Heart right ventricle (tissue), 16 donors: ENCODE results near the gene LAMA2. TPM values are rescaled to one million over a fixed set of nuclear protein-coding genes. Genes with fewer than 3 reads are reported as not detected.
A peak's percentile ranks its signal among the peaks of the same experiment; 100 is the strongest.

Experiments
- ATAC-seq, 8 donors: fragments of 200-7000 bp; cut with Tn5 transposase; one replicate each; pipeline ENCODE4 v1.9.1; 2020; ENCODE audit warnings: mild to moderate bottlenecking in 8 of 8, moderate library complexity in 8 of 8, moderate number of reproducible peaks in 1 of 8
- DNase-seq, 2 donors: peaks; one replicate each; pipeline ENCODE4 v3.0.0-alpha.2; 2020
- H3K27ac ChIP-seq, 10 donors: fragments of 200-600 bp; sonication (generic) in 2 of 10; one replicate each; pipeline versions ENCODE4 v1.5.0 to v1.8.0; 2020 to 2022; ENCODE audit warnings: mild to moderate bottlenecking in 3 of 10
- H3K27me3 ChIP-seq, 7 donors: fragments of 200-600 bp; one replicate each; pipeline ENCODE4 v1.8.0; 2021 to 2022; ENCODE audit warnings: mild to moderate bottlenecking in 2 of 7
- H3K36me3 ChIP-seq, 9 donors: fragments of 200-600 bp; sonication (generic) in 1 of 9; one replicate each; pipeline versions ENCODE4 v1.5.0 to v1.8.0; 2020 to 2022; ENCODE audit warnings: mild to moderate bottlenecking in 2 of 9
- H3K4me1 ChIP-seq, 9 donors: fragments of 200-600 bp; sonication (generic) in 1 of 9; one replicate each; pipeline versions ENCODE4 v1.5.0 to v1.8.0; 2020 to 2022; ENCODE audit warnings: mild to moderate bottlenecking in 4 of 9
- H3K4me3 ChIP-seq, 10 donors: fragments of 200-600 bp; sonication (generic) in 2 of 10; one replicate each; pipeline versions ENCODE4 v1.5.0 to v1.8.0; 2020 to 2022; ENCODE audit warnings: mild to moderate bottlenecking in 7 of 10, moderate library complexity in 2 of 10
- H3K9me3 ChIP-seq, 11 donors: fragments of 200-600 bp in 10 of 11; sonication (generic) in 2 of 11; one replicate each; pipeline versions ENCODE4 v1.5.0 to v1.8.0; 2013 to 2022; ENCODE audit warnings: mild to moderate bottlenecking in 2 of 11, control low read depth in 1 of 11, moderate library complexity in 1 of 11
- WGBS, 2 donors: extraction: QIAGEN DNeasy Blood & Tissue Kit; methylation state at CpG; one replicate each; pipeline ENCODE4 v1.1.7; 2013; ENCODE audit warnings: inconsistent platforms in 1 of 2; 5-methylcytosine and 5-hydroxymethylcytosine counted together
- intact Hi-C, 10 donors: fragments of 100-400 bp; cut with DNase I; formaldehyde crosslinking; loops; one replicate each; pipeline versions ENCODE4 v1.11.1 to v1.14.2; 2022
- polyA plus RNA-seq, 2 donors: library from polyadenylated mRNA; stranded (reverse); fragments of 200-250 nt; gene quantifications; one replicate each; pipeline ENCODE4 v1.2.3, GENCODE V29; 2013
- total RNA-seq, 10 donors: library from RNA; stranded (reverse); fragmentation: NEBNext Ultra II Directional in 3 of 10; extraction: Animal tissue kit (Norgen Biotek cat#: 25700) in 3 of 10; gene quantifications; one replicate each; pipeline versions ENCODE4 v1.2.1 to v1.2.4, GENCODE V29; 2021 to 2023
- TF ChIP-seq, protein P1 (sequence below), 9 donors: fragments of 200-600 bp; sonication (generic) in 2 of 9; IDR thresholded peaks; one replicate each; pipeline versions ENCODE4 v1.5.0 to v1.8.0; 2021 to 2022; ENCODE audit warnings: antibody characterized with exemption in 9 of 9, mild to moderate bottlenecking in 5 of 9, moderate library complexity in 1 of 9
- donor health status: Arrhythmogenic right ventricular cardiomyopathy.
- donor health status: ischemic (EF 13 %, LVEDD 7.1; RV severe dilation, severe dysfunction).
- donor health status: healthy with polysubstance abuse.
- donor health status: DM: no; HTN: yes; CAD: no.
- donor health status: DM: no; HTN: no; CAD: no.
- donor health status: ischemic (EF 25% LVEDD 6.9; RV normal size, moderate dysfunction).
- donor health status: ischemic (EF 25% LVEDD 5.7; RV mildly dilated, moderate dysfunction).
- donor health status: healthy.
- donor health status: DM: yes; HTN: yes; CAD: no.
- donor health status: Ischemic cardiomyopathy.
- donor health status: ischemic (EF 35%, LVEDD 5.7; RV mildly dilated, moderate dysfunction).
- donor health status: nonischemic (EF 11% LVEDD 7.7; RV severe dilation, severe dysfunction).
- donor health status: DM: yes; HTN: yes; CAD: no.
- donor health status: PGD.
- donor health status: ischemic (EF 29% LVEDD 5.4; RV normal size, mild dysfunction).
- donor health status: nonischemic (EF 23%, LVEDD 6.1; RV moderate dilation, normal function).

LAMA2 gene
- total and polyA plus RNA-seq, 12 donors = 31.1 to 293 (median 223) TPM

DNA sequence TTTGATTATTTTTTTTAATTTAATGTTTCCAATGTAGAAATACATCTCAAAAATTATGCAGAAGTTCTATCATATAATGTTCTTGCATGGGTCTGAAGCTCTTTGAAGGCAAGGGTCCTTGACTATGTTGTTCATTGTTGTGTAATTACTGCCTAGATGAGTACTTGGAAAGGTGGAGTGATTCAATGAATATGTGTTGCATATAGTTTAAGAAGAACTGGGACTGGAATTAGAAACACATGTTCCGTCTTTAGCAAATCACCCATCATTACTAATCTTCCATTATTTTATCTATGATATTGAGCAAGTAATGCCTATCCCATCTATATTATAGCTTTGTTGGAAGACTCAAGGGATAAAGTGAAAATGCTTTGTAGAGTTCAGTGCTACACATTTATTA lies 147.3 kb downstream of the LAMA2 start:
- DNase-seq (no peak), ATAC-seq (no peak)
- Histone ChIP-seq H3K36me3 (no peaks in the 10 kb centered on the region), H3K27ac (peak overlapping the region in 1 of 10 donors; percentile 7), H3K9me3 (no peaks in the 10 kb centered on the region), H3K4me3 (no peak overlapping the region), H3K27me3 (no peaks in the 10 kb centered on the region), H3K4me1 (peaks cover 0 to 53% (median 16%) of the 10 kb centered on the region in 9 donors)
- TF ChIP-seq, protein P1, sequence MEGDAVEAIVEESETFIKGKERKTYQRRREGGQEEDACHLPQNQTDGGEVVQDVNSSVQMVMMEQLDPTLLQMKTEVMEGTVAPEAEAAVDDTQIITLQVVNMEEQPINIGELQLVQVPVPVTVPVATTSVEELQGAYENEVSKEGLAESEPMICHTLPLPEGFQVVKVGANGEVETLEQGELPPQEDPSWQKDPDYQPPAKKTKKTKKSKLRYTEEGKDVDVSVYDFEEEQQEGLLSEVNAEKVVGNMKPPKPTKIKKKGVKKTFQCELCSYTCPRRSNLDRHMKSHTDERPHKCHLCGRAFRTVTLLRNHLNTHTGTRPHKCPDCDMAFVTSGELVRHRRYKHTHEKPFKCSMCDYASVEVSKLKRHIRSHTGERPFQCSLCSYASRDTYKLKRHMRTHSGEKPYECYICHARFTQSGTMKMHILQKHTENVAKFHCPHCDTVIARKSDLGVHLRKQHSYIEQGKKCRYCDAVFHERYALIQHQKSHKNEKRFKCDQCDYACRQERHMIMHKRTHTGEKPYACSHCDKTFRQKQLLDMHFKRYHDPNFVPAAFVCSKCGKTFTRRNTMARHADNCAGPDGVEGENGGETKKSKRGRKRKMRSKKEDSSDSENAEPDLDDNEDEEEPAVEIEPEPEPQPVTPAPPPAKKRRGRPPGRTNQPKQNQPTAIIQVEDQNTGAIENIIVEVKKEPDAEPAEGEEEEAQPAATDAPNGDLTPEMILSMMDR (IDR thresholded peaks at IDR 0.05) = no peak
- WGBS, 2 donors = 91 to 99% methylated on average over 1 of the region's 1 CpG
- intact Hi-C loops = no loop called here

DNA sequence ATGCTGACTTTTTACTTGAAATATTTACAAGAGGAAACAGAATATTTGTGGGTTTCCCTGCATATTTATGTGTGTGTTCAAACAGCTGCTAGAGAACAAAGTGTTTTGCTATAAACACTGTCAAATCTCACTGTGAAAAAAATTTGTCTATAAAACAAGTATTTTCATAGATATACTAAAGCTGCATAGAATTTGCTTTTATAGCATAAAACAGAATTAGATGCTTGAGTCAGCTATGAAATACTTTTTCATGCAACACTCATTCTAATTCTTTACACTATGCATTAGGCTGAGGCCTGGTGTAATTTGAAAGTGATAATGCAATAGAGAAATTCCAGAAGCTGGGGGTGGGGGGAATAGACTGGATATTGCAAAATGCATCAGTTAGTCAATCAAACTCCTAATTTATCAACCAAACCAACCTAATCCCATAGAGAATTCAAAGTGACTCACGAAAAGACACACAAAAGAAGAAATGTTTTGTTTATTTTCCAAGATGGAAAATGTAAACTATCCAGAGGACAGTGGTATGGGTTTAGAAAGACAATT lies 148.2 kb downstream of the LAMA2 start:
- ATAC-seq (no peak), DNase-seq (no peak)
- Histone ChIP-seq H3K27ac (peak overlapping the region in 2 of 10 donors; percentile 53 to 57), H3K9me3 (no peaks in the 10 kb centered on the region), H3K4me3 (no peak overlapping the region), H3K4me1 (peaks cover 0 to 53% (median 16%) of the 10 kb centered on the region in 9 donors), H3K27me3 (no peaks in the 10 kb centered on the region), H3K36me3 (no peaks in the 10 kb centered on the region)
- WGBS, 2 donors = 75 to 85% methylated on average over 1 of the region's 1 CpG
- TF ChIP-seq, protein P1 (IDR thresholded peaks at IDR 0.05) = no peak
- intact Hi-C loops = no loop called here

DNA sequence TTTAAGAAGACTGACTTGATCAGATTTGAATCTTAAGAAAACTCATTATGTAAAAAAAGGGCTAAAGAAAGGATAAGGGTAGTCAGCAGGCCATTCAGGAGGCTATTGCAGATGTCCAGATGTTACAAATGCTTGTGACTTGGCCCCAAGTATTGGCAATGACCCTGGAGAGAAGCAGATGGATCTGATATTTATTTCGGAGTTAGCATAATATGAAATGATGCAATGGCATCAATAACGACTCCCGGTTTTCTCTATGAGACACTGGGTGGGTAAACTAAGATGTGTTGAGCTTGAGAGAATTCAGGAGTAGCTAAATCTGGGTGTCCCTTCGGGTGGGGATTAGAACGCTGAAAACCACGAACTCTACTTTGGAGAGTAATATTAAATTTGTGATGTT lies 149.7 kb downstream of the LAMA2 start:
- ATAC-seq = peak in 6 of 8 donors; percentile 29 to 61 (median 50)
- DNase-seq = no peak
- H3K27ac ChIP-seq = peak overlapping the region in 7 of 10 donors; percentile 13 to 57 (median 42)

DNA sequence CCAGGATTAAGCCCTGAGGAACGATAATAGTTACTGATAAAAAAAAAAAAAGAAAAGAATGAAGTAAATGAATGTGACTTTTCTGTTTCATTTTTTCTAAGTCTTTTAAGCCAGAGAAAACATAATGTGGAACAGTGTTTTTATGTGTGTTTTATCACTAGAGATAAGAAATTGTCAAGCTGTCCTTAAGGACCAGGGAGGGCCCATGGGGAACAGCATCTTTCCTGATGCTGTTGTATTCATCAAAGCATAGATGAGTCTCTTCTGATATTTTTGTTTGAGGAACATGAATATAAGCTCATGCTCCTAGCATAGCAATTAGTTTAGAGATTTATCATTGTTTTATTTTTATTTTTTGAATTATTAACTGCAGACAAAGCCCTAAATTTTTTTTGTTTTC lies 150.2 kb downstream of the LAMA2 start:
- TF ChIP-seq, protein P1 (IDR thresholded peaks at IDR 0.05) = no peak
- DNase-seq (no peak), ATAC-seq (no peak)
- Histone ChIP-seq H3K4me3 (no peak overlapping the region), H3K36me3 (no peaks in the 10 kb centered on the region), H3K27ac (peak overlapping the region in 6 of 10 donors; percentile 10 to 57 (median 44)), H3K27me3 (no peaks in the 10 kb centered on the region), H3K4me1 (peaks cover 0 to 44% (median 6%) of the 10 kb centered on the region in 9 donors), H3K9me3 (no peaks in the 10 kb centered on the region)
- 52 to 57% methylated on average over 1 of the region's 1 CpG for WGBS, 2 donors
- intact Hi-C loops = no loop called here

More for the DNA sequence above, 149.7 kb downstream of the LAMA2 start:
- Histone ChIP-seq H3K36me3 (no peaks in the 10 kb centered on the region), H3K4me1 (peaks cover 0 to 45% (median 10%) of the 10 kb centered on the region in 9 donors), H3K9me3 (no peaks in the 10 kb centered on the region), H3K4me3 (no peak overlapping the region), H3K27me3 (no peaks in the 10 kb centered on the region)
- TF ChIP-seq, protein P1 (IDR thresholded peaks at IDR 0.05) = no peak
- intact Hi-C loops = no loop called here
- 64 to 66% methylated on average over 6 of the region's 6 CpGs for WGBS, 2 donors
